Hepatocyte (in vitro differentiated cells): ENCODE data around the gene SEC24D.

Experiments
- EZH2 ChIP-seq: fragments of 200-600 bp; sonication (generic); IDR thresholded peaks from 2 replicates; pipeline ENCODE4 v1.6.1; 2016; ENCODE audit warnings: antibody characterized with exemption, mild to moderate bottlenecking, borderline replicate concordance
- TF ChIP-seq, protein P1 (sequence below): fragments of 200-600 bp; sonication (generic); IDR thresholded peaks from 2 replicates; pipeline ENCODE4 v1.5.1; 2016; ENCODE audit warnings: antibody characterized with exemption, mild to moderate bottlenecking; ENCODE audit not compliant: poor library complexity

DNA sequence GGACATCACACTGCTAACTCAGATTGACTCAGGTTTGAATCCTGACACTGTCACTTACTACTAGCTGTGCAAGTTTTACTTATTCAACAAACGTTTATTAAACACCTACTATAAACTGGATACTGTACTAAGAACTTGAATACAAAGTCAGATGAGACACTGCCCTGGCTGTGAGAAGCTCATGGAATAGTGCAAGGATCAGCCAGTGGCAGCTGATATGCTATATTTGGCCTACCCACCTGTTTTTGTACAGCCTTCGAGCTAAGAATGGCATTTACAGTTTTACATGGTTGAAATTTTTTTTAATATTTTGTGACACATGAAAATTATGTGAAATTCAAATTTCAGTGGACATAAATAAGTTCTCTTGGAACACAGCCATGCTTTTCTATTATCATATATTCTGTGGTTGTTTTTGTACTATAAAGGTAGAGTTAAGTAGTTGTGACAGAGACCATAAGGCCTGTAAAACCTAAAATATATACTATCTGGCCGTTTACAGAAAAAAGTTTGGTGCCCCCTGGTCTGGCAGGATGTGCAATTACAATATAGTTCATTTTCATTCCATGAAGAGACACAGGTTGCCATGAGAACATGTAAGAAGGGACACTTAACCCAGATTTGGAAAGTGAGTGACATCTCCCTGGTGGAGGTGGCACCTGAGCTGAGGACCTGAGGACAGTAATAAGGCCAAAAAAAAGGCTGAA lies 3.4 kb upstream of the SEC24D start:
- TF ChIP-seq, protein P1, sequence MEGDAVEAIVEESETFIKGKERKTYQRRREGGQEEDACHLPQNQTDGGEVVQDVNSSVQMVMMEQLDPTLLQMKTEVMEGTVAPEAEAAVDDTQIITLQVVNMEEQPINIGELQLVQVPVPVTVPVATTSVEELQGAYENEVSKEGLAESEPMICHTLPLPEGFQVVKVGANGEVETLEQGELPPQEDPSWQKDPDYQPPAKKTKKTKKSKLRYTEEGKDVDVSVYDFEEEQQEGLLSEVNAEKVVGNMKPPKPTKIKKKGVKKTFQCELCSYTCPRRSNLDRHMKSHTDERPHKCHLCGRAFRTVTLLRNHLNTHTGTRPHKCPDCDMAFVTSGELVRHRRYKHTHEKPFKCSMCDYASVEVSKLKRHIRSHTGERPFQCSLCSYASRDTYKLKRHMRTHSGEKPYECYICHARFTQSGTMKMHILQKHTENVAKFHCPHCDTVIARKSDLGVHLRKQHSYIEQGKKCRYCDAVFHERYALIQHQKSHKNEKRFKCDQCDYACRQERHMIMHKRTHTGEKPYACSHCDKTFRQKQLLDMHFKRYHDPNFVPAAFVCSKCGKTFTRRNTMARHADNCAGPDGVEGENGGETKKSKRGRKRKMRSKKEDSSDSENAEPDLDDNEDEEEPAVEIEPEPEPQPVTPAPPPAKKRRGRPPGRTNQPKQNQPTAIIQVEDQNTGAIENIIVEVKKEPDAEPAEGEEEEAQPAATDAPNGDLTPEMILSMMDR, result no peak
- TF ChIP-seq EZH2, result no peak
